Measurements from ENCODE around the gene BRCA2.
A peak's percentile ranks its signal among the peaks of the same experiment; 100 is the strongest.

GRCh38 chr13:32381539-32381938 lies 66.2 kb downstream of the BRCA2 start:
- TF ChIP-seq CTCF (IDR thresholded peaks at IDR 0.05) (peak; percentile 35 to 62 (median 59)), EP300 (IDR thresholded peaks at IDR 0.05) (no peak)

Data from ovary (tissue), 3 donors.